GM19035 (cell line): ENCODE measurements around the gene IL31RA.
"Not testable (repeated sequence)": the region's sequence is repeated elsewhere in the genome, so short reads cannot be mapped to it uniquely, and the experiment has no call there.

ENCODE experiments used
- ATAC-seq: cut with Tn5 transposase; IDR thresholded peaks from one replicate; pipeline ENCODE4 v1.9.1; 2021; ENCODE audit not compliant: unreplicated experiment

Gene IL31RA

GRCh38 chr5:55850839-55851674, at the start of gene IL31RA:
TSS of gene IL31RA (plus strand) at chr5:55851357. CDS start at chr5:55851571, 214 bp downstream.
- no peak for ATAC-seq

- ATAC-seq: not testable (repeated sequence)
Observed at GRCh38 chr5:55808814-55809213, 42.3 kb upstream of the IL31RA start.

DNA sequence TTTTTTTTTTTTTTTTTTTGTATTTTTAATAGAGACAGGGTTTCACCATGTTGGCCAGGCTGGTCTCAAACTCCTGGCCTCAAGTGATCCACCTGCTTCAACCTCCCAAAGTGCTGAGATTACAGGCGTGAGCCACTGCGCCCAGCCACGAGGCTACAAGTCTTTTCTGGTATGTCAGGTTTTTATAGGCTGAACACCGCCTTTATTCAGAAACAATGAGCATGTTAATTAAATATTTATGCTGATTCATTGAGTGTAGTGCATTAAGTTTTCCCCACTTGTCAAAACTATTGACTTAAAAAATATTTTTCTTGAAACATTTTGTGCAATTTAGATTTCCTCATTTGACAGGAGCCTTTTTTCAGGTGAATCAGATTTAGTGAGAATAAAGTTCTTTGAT, 35.2 kb upstream of the IL31RA start:
- not testable (repeated sequence) for ATAC-seq

DNA sequence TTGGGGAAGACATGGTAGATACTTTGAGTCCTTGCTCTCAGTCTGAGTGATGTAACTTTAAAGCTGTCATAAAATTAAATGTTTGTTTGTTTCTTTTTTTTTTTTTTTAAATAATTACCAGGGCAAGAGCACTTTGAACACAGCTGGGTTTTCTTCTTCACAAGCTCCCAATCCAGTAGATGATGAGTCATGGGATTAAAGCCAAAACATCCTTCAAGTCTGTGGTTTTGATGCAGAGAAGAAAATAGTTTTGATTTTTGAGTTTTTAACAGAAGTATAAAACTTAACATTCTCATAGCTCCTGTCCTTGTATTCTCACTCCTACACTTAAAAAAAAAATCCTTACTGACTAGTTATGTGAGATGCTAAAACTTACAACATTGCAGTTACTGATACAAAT, 34.8 kb upstream of the IL31RA start:
- ATAC-seq: no peak

DNA sequence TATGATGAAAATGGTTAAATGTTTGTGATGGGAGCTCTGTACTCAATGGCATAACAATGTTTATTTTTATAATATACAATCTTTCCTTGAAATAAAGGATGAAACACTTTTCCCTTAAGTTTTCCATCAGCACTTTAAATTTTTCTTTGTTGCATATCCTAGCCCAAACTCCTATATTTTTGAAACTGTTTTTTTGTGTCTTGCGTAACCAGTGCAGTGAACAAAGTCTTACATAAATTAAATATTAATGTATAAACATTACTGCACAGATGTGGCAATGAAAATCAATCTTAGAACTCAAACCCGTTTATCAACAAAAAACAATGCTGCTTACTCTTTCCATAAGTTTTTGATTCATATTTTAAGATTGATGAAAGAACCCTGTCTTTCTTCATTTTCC, 34.1 kb upstream of the IL31RA start:
- ATAC-seq: no peak

GRCh38 chr5:55820488-55820887, 30.7 kb upstream of the IL31RA start:
- no peak for ATAC-seq

DNA sequence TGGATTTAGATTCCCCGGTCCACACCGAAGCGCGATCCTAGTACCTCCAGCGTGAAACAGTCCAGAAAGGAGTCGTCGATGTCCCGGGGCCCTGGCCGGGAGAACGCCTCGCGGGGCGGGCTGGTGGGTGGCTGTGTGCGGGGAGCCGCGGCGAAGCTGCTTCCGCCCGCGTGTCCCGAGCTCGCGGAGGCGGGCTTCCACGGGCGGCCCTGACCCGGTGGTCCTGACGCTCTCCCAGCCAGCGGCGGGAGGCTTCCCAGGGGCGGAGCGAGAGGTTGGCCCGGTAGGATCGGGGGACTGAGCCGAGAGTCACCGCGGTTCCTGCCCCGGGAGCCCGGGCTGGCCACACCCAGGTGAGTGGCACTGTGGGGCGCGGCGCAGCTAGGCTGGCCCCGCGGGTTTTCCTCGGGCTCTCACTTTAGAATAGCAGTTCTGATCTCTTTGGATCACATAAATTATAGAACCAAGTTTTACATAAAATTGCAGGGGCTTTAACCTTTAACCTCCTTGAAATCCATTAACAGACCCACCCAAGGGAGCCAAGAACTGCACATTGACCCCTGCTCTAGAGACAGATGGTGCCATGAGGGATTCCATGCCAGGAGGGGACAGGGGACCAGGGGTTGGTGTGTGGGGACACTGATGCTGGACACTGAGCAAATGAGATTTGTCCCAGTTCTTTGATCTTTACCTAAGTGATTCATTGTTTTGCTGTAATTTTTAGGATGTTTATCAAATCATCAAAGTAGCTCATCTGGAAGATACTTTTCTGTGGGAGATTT, 29.2 kb upstream of the IL31RA start:
- no peak for ATAC-seq

GRCh38 chr5:55823151-55823796, 27.9 kb upstream of the IL31RA start:
- no peak for ATAC-seq

- no peak for ATAC-seq
Observed at GRCh38 chr5:55829956-55830355, 21.2 kb upstream of the IL31RA start.

GRCh38 chr5:55832446-55832845, 18.7 kb upstream of the IL31RA start:
- no peak for ATAC-seq

DNA sequence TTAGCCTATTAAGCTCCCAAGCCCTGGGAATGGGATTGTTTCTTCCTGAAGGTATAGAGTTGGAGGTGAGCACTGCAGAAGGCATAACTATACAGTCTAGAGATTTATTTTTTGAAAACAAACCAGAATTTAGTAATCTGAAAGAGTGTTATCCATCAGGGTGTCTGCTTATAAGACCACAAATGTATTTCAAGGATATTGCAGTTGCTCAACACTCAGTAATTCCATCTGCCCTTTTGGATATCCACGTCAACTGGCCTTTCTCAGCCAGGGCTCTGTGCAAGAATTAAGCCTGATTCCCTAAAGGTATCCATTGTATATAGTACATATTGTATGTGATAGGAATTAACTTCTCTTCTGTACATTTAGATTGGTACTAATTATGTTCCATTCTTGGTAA, 15.0 kb upstream of the IL31RA start:
- ATAC-seq: no peak

DNA sequence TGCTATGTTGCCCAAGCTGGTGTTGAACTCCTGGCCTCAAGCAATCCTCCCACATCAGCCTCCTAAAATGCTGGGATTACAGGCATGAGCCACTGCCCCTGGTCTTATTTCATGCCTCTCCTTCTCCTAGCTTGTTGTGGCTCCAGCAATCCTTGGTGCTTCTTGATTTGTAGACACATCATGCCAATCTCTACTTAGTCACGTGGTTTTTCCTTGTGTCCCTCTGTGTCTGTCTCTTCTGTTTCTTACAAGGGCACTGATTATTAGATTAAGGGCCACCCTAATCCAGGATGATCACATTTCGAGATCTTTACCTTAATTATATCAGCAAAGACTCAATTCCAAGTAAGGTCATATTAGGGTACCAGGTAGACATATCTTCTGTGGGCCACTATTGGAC, 9.2 kb upstream of the IL31RA start:
- no peak for ATAC-seq

- no peak for ATAC-seq
Observed at GRCh38 chr5:55847837-55848236, 3.3 kb upstream of the IL31RA start.

- no peak for ATAC-seq
Observed at GRCh38 chr5:55848783-55849182, 2.4 kb upstream of the IL31RA start.

- ATAC-seq: no peak
Observed at GRCh38 chr5:55851675-55851979, 470 bp downstream of the IL31RA start.

GRCh38 chr5:55852503-55852902, 1.3 kb downstream of the IL31RA start:
- ATAC-seq: no peak

- ATAC-seq: no peak
Observed at GRCh38 chr5:55853041-55853670, 2.0 kb downstream of the IL31RA start.

DNA sequence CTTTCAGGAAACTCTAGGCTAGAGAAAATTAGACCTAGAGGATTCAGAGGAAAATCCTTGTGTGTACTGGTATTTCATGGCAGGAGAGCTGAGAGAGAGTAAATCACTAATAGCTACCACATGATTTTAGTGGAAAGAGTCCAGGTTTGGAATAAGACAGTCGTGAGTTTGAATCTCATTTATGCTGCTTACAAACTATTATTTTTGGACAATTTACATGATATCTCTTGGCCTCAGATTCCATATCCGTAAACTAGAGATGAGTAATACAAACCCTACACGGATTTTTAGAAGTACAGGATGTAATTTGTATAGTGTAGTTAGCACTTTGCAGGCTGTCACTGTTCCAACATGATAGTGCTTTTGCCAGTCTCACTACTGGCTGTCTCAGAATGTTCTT, 2.7 kb downstream of the IL31RA start:
- ATAC-seq: no peak

- no peak for ATAC-seq
Observed at GRCh38 chr5:55855509-55855908, 4.4 kb downstream of the IL31RA start.

- no peak for ATAC-seq
Observed at GRCh38 chr5:55856516-55857246, 5.5 kb downstream of the IL31RA start.

GRCh38 chr5:55857247-55857640, 6.1 kb downstream of the IL31RA start:
- ATAC-seq: no peak
